HG03280 (cell line): ENCODE data around the gene ZBTB45.
"Not testable (repeated sequence)": the region's sequence is repeated elsewhere in the genome, so short reads cannot be mapped to it uniquely, and the experiment has no call there.

ENCODE experiments used
- ATAC-seq: cut with Tn5 transposase; IDR thresholded peaks from one replicate; pipeline ENCODE4 v1.9.1; 2021; ENCODE audit warnings: mild to moderate bottlenecking, moderate library complexity; ENCODE audit not compliant: unreplicated experiment

The ZBTB45 gene

DNA sequence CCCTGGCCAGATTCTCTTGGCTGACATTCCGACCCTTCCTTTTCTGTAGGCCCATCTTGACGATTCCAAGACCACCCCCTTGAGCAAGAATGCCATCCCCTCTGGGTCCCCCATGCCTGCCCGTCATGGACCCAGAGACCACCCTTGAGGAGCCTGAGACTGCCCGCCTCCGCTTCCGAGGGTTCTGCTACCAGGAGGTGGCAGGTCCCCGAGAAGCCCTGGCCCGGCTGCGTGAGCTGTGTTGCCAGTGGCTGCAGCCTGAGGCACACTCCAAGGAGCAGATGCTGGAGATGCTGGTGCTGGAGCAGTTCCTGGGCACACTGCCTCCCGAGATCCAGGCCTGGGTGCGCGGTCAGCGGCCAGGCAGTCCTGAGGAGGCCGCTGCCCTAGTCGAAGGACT, 42.5 kb downstream of the ZBTB45 start:
- no peak for ATAC-seq

DNA sequence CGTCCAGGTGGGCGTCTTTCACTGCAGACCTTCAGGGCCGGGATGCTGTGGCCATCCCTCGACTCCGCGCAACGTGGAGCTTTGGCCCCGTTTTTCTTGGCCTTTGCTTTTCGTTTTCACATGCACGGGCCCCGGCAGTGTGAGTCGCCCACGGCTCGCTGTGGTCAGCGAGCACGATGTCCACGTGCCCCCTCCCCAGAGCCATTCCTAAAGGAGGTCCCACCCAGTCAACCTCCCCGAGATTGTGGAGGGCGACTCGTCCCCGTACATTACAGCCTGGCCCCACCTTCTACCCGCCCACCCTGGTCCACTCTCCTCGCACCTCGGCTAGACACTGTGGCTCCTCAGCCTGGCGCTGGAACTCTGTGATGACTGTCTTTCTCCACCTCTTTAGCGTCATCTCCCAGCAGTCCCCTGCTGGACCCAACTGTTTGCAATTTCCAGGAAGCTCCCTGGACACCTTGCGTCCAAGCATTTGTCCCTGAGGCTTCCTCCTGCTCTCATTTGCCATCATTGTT, 43.1 kb downstream of the ZBTB45 start:
- ATAC-seq, result no peak

DNA sequence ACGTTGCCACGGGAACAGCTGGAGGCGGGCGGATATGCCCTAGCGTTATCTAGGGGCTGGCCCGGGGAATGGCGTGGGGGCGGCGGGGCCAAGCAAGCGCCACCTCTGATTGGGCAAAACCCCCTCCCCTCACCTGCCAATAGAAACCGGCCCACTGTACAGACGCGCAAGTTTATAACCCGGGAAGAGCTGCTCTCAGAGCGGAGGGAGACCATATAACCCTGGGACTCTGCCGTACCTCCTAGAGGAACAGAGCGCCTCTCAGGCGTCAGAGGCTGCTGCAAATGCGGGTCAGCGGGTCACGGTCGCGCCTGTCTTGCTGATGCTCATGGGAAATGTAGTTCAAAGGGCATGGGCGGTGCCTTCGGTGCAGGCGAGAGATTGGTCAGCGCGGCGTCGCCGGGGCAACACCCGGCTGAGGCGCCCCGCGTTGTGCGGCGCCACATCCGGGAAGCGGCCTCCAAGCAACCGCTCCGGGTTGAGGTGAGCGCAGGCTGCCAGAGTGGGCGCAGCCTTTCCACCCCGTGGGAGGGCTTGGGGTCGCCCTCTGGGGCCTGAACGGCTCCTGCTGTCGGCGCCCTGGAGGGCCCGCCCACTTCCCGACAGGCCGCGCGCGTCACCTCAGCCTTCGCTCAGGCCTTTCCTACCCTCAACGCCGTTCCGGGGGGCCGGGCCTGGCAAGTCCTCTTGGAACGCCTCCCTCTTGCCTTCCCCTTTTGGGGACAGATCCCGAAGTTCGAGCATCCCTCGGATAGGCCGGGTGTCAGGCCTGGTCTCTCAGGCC, 43.7 kb downstream of the ZBTB45 start, which contains the start of gene ZNF446:
ZNF446 (plus strand) TSS at position 639 of the 784 bp plus-strand sequence. CDS start 867 bp downstream, outside the sequence.
- peak; percentile 81 for ATAC-seq

DNA sequence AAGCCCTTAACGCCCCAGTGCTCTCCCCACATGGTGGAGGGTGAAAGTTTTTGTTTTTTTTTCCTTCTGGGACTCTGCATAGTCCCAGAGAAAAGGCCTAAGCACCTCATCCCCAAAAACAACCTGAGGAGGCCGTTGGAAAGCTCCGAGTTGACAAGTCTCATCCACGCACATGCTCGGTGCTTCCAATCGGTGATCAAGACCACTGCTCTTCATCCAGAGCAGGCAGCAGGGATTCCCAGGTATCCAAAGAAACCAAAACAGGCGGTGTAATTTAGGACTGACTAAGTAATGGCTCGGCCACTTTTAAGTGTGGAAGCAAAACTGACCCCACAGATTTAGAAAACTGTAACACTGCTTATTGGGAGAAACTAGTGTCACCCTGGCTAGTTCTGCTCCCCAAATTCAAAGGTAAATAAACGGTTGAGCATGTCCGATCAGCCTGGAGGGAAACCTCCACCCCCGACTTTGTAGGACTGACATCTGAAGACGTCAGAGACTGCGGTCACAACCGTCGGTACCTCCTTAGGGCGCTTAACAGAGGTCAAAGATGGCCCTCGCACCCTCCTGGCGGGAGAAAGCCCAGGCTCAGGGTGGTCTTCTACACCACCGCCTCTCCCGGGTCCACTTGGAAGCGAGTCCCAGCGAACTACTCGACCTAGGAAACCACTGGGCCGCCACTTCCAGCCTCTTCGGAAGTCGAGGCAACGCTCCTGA, 44.5 kb downstream of the ZBTB45 start:
- peak; percentile 11 for ATAC-seq

DNA sequence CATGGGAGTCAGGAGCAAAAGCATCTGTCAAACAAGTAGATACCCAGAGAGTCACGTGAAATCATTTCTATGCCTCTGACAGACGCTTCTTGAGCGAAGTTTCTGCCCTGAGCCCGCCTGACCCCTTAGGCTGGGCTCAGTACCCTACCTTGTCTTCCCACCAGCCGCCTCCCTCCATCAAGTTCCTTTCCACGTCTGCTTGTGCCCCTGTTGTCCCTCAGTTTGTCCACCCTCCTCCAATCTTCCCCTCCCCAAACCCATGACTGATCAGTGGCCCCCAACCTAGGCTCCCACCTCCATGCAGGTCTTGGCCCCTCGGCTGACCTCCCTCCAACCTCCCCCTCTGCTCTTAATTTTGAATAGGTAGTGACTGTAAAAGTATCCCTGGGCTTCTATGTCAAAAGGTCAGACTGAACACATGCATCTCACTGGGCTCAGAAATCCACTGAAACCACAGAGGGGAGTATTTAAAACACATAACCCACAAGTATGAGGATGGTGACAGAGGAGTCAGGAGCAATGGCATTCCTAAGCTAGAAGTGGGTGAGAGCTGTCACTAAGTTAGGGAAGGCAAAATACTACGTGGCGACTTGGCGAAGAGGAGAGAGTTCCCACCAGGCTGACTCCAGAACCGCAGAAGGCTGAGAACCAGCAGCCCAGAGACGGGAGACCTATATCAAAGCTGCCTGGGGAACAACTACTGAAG, 45.2 kb downstream of the ZBTB45 start:
- ATAC-seq, result no peak

DNA sequence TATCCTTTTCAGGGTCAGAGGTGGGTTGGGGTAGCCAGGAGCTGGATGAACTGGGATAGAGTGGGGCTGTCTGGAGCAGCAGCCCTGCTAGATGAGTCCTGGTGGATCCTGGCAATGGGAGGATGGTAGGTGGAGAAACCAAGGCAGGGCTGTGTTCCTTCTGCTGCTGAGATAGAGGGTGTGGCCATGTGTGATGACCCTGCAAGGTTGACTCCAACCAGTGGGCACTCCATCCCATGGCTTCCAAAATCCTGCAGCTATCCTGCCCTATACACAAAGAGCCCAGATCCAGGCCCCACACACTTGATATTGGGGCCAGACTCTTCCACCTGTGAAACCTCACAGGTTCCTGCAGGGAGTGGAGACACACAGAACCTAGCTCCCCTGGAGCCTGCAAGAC, 45.8 kb downstream of the ZBTB45 start:
- ATAC-seq, result no peak

DNA sequence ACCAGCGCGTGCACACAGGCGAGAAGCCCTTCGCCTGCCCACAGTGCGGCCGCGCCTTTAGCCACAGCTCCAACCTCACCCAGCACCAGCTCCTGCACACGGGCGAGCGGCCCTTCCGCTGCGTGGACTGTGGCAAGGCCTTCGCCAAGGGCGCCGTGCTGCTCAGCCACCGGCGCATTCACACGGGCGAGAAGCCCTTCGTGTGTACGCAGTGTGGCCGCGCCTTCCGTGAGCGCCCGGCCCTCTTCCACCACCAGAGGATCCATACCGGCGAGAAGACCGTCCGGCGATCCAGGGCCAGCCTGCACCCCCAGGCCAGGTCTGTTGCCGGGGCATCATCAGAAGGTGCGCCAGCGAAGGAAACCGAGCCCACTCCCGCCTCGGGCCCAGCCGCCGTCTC, 47.9 kb downstream of the ZBTB45 start:
- ATAC-seq, result no peak

DNA sequence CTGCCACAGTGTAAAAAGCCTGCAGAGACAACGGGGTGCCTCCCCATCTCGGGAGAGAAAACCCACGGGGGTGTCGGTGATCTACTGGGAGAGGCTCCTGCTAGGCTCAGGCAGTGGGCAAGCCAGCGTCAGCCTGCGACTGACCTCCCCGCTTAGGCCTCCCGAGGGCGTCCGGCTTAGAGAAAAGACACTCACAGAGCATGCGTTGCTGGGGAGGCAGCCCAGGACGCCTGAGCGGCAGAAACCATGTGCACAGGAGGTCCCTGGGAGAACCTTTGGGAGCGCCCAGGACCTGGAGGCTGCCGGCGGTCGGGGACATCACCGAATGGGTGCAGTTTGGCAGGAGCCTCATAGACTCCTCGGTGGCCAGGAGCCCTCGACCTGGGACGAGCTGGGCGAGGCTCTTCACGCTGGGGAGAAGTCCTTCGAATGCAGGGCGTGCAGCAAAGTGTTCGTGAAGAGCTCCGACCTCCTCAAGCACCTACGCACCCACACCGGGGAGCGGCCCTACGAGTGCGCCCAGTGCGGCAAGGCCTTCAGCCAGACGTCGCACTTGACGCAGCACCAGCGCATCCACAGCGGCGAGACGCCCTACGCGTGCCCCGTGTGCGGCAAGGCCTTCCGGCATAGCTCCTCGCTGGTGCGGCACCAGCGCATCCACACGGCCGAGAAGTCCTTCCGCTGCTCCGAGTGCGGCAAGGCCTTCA, 48.6 kb downstream of the ZBTB45 start:
- not testable (repeated sequence) for ATAC-seq

DNA sequence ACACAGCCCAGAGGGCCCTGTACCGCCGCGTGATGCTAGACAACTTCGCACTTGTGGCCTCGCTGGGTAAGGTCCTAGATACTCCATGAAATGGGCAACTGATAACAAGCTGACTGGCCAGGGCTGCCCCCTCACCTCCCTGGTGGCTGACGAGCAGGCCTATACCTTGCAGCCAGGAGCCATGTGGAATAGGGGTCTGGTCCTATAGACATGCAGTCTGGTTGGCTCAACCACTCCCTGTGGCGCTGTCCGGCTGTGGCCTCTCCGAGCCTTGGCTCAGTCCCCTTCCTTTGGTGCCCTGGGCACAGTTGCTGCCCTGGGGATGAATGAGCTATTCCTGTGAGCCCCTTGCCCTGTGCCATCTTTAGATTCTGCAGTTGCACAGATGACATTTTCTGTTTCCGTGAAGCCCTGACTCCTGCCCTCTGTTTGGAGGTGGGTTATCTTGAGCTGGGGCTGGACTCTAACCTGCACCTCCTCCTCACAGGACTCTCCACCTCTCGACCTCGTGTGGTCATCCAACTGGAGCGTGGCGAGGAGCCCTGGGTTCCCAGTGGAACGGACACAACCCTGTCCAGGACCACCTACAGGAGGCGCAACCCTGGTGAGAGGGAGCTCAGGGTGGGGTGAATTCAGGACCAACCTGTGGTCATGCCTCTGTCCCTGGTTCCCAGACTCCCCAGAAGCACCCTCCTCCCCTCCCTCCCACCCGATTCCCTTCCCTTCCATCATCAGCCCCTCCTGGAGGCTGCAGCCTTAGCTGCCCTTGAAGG, 50.2 kb downstream of the ZBTB45 start:
- ATAC-seq, result no peak

DNA sequence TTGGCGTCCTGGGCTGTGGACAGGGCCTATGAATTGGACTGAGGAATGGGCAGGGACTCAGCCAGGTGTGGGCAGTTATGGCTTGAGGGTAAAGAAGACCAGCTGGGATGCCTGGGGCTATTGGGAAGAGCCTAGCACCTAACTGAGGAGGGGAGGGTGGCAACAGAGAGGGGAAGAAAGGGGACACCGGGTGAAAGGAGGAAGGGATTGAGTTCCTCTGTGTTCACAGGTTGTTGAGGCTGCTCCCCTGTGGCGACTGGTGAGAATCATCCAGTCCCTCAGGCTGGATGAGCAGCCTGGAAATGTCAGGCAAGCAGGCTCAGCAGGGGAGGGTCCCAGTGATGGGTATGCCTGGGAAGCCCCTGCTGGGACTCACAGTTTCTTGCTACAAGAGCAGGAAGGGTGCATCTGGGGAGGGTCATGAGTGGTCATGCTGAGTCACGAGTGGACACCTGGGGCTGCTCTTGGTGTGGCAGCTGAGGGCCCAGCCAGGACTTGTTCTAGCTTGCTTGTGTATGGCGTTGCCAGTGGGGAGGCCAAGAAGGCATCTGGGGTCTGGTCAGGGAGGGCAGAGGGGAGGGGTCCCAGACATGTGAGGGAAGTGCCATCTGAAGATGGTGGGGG, 51.3 kb downstream of the ZBTB45 start:
- no peak for ATAC-seq

DNA sequence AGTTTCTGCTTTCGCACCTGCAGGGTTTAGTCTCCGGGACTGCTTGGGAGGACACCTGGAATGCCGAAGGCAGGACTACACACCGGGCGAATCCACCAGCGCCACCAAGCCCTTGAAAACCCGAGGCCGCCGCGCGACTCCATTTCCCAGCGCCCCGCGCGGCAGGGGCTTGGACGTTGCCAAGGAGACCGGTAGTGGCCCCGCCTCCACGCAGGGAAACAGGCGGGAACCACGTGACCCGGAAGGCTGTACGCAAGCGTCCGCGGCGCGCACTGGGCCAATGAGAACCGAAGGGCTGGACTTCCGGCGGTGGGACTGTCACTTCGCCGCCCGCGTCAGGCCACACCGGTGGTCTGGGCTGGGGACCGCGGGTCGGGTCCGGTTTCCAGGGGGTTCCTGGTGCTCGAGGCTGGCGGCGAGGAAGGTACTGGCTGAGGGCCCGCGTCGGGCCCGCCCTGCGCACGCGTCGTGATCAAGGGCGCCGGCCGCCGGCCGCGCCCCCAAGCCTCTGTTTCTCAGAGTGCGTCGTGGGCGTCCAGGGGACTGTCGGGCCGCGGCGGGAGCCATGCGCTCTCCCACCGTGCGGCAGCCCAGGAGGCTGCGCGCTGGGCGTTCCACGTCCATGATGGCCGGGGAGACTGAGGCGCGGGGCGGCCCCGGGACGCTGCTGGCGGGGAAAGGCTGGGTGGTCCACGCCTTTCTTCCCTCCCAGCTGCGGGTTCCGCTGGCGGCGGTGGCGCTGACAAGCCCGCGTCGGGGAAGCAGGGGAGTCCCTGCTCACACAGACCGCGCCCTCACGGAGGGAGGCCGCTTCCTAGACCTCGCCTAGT, 52.6 kb downstream of the ZBTB45 start, which contains the start of gene ZNF324:
ZNF324 (plus strand) TSS at position 321 of the 830 bp plus-strand sequence. CDS start 2,106 bp downstream, outside the sequence.
- ATAC-seq, result peak; percentile 96

DNA sequence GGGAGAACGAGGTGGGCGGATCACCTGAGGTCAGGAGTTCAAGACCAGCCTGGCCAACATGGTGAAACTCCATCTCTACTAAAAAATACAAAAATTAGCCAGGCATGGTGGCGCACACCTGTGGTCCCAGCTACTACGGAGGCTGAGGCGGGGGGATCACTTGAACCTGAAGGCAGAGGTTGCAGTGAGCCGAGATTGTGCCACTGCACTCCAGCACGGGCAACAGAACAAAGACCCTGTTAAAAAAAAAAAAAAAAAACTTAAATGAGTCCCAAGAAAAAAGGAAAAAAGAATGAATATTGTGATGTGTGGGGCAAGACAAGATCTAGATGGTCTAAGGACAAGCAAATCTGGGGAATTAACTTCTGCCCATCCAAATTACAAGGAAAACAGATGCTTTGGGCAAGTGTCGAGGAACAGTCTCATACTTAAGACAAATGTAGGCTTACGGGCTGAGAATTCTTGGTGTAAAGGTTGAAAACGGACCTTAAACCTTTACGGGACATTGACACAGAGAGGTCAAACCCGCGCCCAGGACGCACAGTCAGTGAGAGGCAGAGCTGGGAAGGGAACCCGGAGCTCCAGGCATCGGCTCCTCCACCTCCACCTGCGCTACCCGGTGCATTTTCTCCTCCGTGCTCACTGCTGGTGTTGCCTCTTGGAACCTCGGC, 53.4 kb downstream of the ZBTB45 start:
- ATAC-seq, result no peak
